Lower leg skin (tissue), 4 donors: ENCODE measurements around the gene SCIN. TPM values are rescaled to one million over a fixed set of nuclear protein-coding genes. Genes with fewer than 3 reads are reported as not detected.

Source experiments
- DNase-seq, 2 donors: peaks; one replicate each; pipeline ENCODE4 v3.0.0-alpha.2; 2019; ENCODE audit warnings: low spot score in 2 of 2
- H3K4me3 ChIP-seq: fragments of 200-600 bp; sonication (generic); 2 replicates; pipeline ENCODE4 v1.5.1; 2017; ENCODE audit warnings: mild to moderate bottlenecking, low read depth; ENCODE audit not compliant: poor library complexity, severe bottlenecking
- CTCF ChIP-seq, 3 donors: fragments of 450-650 bp; IDR thresholded peaks; one replicate each; pipeline ENCODE4 v1.5.1; 2016; ENCODE audit warnings: antibody characterized with exemption in 3 of 3, mild to moderate bottlenecking in 3 of 3, moderate library complexity in 2 of 3
- POLR2A ChIP-seq, 2 donors: fragments of 450-650 bp; IDR thresholded peaks; one replicate each; pipeline ENCODE4 v1.6.1; 2016 to 2017; ENCODE audit warnings: antibody characterized with exemption in 2 of 2, mild to moderate bottlenecking in 1 of 2, moderate library complexity in 1 of 2
- WGBS, 2 donors: methylation state at CpG; one replicate each; pipeline ENCODE4 v1.1.5; 2018; 5-methylcytosine and 5-hydroxymethylcytosine counted together
- intact Hi-C: fragments of 100-400 bp; cut with DNase I; formaldehyde crosslinking; loops from one replicate; pipeline ENCODE4 v1.15.0; 2023; ENCODE audit warnings: low total_unique reads
- total RNA-seq, 4 donors: library from RNA; depleted of rRNA; stranded (reverse); fragments of >200 nt; gene quantifications; one replicate each; pipeline ENCODE4 v1.1.0, GENCODE V29; 2016

The SCIN gene
- total RNA-seq, 4 donors from 2014 or later, result 3.1 to 6.6 (median 5.8) TPM

GRCh38 chr7:12572941-12573575, 2.5 kb downstream of the SCIN start:
- no peak for DNase-seq
- intact Hi-C loops, result no loop called here
- no peak for TF ChIP-seq CTCF (IDR thresholded peaks at IDR 0.05)
- no peak for TF ChIP-seq POLR2A (IDR thresholded peaks at IDR 0.05)
- 46 to 57% methylated on average over 2 of the region's 2 CpGs for WGBS, 2 donors
- H3K4me3 ChIP-seq, result no peak overlapping the region

GRCh38 chr7:12573885-12574284, 3.4 kb downstream of the SCIN start:
- 84 to 96% methylated on average over 1 of the region's 1 CpG for WGBS, 2 donors
- no peak for TF ChIP-seq POLR2A (IDR thresholded peaks at IDR 0.05)
- TF ChIP-seq CTCF (IDR thresholded peaks at IDR 0.05), result no peak
- no peak overlapping the region for H3K4me3 ChIP-seq
- intact Hi-C loops, result no loop called here
- no peak for DNase-seq

- 76 to 79% methylated on average over 8 of the region's 8 CpGs for WGBS, 2 donors
- H3K4me3 ChIP-seq, result no peak overlapping the region
- DNase-seq, result no peak
- TF ChIP-seq CTCF (IDR thresholded peaks at IDR 0.05) (no peak), POLR2A (IDR thresholded peaks at IDR 0.05) (no peak)
- intact Hi-C loops, result no loop called here
Observed at GRCh38 chr7:12578930-12579640, 8.6 kb downstream of the SCIN start.

GRCh38 chr7:12581897-12582296, 11.4 kb downstream of the SCIN start:
- 30 to 39% methylated on average over 3 of the region's 3 CpGs for WGBS, 2 donors
- DNase-seq, result no peak
- no peak for TF ChIP-seq POLR2A (IDR thresholded peaks at IDR 0.05)
- TF ChIP-seq CTCF (IDR thresholded peaks at IDR 0.05), result no peak
- intact Hi-C loops, result loop anchor here (5.0 kb wide), 1 partner anchor 880 kb away; no protein-coding TSS in a partner anchor
- H3K4me3 ChIP-seq, result no peak overlapping the region

- no peak for DNase-seq
- intact Hi-C loops, result loop anchor here (5.0 kb wide), 1 partner anchor 880 kb away; no protein-coding TSS in a partner anchor
- WGBS, 2 donors, result 87 to 88% methylated on average over 3 of the region's 3 CpGs
- no peak overlapping the region for H3K4me3 ChIP-seq
- TF ChIP-seq POLR2A (IDR thresholded peaks at IDR 0.05), result no peak
- TF ChIP-seq CTCF (IDR thresholded peaks at IDR 0.05), result no peak
Observed at GRCh38 chr7:12582362-12582761, 11.8 kb downstream of the SCIN start.
